GM19455 (cell line): ENCODE results near the gene KLC4.
"Not testable (repeated sequence)": the region's sequence is repeated elsewhere in the genome, so short reads cannot be mapped to it uniquely, and the experiment has no call there.

Experiments
- ATAC-seq: cut with Tn5 transposase; IDR thresholded peaks from one replicate; pipeline ENCODE4 v1.9.1; 2021; ENCODE audit not compliant: unreplicated experiment

Gene KLC4

DNA sequence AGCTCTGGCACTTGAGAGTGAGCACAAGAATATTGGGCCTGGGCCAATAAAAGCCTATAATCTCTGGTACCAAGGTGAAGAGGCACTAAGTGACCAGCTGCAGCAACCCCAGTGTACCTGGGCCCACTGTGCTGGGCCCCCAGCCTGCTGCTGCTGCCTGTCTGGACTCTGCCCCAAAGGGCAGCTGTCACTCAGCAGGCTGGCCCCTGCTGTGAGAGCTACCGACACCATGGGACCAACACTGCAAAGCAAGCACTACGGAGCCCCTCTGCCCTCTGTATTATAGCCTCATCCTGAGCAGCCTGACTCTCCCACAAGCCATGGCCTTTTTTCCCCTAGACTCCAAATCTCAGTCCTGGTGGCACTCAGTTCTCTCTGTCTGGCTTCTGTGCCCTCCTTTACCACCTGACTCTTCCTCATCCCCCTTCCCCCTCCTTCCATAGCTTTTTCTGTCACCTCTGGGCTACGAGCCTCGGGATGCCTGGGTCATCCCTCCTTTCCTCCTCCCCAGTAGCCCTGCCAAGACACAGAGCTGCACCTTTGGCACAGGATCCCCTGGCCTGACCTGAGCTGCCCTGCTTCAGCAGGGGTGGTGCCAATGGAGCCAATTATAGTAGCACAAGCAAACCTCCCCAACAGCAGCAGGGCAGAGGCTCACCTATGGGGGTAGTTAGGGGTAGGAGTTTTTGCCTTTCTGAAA lies 23.8 kb upstream of the KLC4 start:
- no peak for ATAC-seq

DNA sequence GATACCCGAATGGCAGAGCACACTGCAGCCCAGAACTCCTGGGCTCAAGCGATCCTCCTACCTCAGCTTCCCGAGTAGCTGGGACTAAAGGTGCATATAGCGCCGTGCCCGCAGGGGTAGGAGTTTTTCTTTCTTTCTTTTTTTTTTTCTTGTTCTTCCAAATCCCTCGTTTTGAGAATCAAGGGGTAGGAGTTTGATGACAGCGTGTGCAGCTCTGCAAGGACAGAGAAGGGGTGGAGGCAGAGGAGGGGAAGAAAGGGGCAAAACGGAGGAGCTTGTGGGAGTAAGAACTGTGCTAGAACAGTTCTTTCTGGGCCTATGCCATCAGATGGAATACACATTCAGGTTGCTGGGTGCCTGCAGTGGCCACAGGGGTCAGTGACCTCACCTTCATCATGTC lies 22.7 kb upstream of the KLC4 start:
- no peak for ATAC-seq

DNA sequence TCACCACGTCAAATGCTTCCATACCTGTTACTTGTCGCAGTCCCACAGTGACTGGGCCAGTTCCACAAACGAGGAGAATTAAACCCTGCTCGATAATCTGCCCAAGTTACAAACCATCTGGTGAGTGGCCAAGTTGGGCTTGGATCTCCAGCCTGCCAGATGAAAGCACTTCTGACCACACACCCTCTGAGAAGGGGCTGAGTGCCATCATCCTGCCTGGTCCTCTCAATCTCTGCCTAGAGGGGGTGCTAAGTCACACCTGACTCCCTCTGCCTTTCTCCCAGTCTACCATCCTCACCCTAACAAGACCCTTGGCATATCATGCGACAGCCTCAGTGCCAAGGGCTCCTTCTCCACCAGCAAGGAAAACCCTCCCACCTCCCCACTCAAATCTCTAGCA lies 22.2 kb upstream of the KLC4 start:
- ATAC-seq = no peak

DNA sequence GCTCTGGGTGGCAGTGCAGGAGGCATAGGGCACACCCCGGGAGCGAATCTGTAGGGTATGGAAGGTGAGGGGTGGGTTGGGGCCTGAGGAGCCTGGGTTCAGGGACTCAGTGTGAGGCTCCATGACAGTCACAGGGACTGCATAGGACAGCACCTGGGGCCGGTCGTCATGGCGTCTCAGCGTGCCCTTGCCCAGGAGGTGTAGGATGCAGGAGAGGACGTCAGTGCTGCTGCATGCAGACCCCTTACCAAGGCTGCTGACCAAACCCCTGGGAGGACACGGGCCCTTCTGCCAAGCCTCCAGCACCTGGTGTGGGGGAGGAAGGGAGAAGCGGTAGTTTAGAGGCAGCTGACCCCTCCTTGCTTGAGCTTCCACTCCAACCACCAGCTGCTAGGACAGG lies 21.7 kb upstream of the KLC4 start:
- ATAC-seq = no peak

DNA sequence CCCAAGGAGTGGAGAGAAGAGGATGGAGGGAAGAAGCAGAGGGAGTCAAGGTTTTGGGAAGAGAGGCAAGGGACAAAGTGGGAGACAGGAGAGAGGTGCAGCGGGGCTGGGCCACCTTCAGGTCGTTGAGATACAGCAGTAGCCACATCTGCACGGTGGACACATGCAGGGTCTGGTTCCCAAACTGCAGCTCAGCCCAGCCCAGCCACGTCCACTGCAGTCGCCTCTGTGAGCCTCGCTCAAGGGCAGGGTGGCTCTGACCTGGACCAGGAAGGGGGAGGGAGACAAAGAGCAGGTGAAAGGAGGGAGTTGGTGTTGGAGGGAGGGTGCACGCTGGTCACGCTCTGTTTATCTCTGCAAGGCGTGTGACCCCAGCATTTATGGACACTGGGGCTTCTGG lies 20.7 kb upstream of the KLC4 start:
- ATAC-seq = no peak

DNA sequence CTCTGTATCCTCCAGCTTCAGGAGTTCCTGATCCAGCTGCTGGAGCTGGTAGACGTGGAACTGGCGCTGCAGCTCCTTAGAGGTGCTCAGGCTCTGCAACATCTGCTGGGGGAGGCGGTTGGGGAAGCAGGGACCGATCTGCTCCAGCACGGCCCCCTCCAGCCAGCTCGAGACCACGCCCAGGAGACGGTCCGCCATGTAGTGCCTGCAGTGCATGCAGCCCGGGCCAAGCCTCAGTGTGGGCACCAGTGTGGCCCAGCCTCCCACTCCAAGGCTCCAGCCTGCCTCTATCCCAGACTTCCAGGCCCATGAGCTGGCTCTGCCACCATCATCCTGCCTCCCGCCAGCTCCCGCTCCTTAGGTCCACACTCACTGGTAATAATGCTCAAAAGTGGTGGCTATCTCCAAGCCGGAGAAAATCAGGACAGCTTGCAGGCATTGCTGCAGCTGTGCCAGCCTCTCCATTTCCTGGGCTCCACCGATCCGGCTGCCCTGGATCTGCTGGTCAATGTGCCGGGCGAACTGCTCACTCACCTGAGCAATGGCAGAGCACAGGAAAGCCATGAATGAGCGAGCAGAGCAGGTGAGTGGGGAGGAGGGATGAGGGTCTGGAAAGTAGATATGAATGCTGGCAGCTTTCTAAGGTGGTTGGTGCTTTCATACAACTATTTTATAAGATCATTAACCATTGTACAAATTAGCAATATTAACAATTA lies 18.7 kb upstream of the KLC4 start:
- ATAC-seq = no peak

DNA sequence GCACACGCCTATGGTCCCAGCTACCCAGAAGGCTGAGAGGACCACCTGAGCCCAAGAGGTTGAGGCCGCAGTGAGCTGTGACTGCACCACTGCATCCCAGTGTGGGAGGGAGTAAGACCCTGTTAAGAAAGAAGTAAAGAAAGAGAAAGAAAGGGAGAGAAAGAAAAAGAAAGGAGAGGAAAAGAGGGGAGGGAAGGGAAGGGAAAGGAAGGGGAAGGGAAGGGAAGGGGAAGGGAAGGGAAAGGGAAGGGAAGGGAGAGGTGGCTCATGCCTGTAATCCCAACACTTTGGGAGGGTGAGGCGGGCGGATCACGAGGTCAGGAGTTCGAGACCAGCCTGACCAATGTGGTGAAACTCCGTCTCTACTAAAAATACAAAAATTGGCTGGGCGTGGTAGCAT lies 18.0 kb upstream of the KLC4 start:
- not testable (repeated sequence) for ATAC-seq

DNA sequence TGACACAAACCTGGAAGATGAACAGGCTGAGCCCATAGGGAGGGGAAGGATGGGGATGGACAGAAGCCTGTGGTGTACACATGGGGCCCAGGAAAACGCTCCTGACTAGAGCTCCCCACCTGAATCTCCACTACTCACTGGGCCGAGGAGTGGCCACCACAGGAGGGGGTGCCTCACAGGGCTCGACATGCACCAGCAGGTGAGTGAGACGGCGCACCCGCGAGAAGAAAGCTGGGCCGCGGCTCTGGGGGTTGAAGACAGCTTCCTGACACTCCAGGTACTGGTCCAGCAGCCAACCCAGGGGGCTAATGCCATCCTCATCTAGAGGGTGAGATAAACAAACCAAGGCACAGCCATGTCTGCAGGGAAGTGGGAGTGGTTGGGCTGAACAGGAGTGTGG lies 16.1 kb upstream of the KLC4 start:
- ATAC-seq = no peak

DNA sequence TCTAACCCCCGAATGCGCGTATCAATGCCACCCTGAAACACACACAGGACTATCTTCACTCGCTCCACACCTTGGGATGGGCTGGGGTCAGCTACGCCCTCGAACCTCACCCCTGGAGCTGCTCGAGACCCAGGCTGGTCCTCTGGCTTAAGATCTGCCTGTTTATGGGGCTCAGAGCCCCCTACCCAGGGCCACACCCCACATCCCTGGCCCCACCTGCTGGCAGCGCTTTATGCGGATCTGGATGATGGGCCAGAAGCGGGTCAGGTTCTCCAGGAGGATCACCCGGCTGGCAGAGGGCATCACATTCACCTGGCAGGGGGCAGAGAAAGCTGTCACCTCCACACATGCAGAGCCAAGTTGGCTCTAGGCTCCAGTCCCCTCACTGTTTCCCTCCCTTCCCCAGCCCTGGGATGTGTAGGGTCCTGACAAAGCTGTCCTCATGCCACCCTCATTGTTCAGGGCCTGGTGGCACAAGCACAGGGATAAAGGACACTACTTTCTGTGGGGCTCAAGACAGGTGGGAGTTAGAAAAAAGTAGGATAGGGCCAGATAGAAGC lies 14.0 kb upstream of the KLC4 start:
- no peak for ATAC-seq

DNA sequence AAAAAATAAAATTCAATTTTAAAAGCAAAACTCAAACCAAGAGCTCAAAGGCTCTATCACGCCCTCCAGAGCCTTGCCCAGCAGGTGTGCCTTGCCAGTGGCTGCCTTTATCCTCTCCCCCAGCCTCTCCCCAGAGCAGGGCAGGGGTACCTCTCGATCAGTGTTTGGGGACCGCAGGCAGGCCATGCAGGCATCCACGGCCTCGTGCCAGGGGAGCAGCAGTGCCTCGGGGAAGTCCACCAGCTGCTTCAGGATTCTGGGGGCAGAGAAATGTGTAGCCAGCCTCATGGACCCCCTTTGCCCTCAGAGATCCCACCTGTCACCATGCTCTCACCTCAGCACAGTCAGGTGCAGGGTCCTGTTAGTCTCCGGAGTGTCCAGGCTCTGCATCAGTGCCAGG lies 11.4 kb upstream of the KLC4 start:
- no peak for ATAC-seq

DNA sequence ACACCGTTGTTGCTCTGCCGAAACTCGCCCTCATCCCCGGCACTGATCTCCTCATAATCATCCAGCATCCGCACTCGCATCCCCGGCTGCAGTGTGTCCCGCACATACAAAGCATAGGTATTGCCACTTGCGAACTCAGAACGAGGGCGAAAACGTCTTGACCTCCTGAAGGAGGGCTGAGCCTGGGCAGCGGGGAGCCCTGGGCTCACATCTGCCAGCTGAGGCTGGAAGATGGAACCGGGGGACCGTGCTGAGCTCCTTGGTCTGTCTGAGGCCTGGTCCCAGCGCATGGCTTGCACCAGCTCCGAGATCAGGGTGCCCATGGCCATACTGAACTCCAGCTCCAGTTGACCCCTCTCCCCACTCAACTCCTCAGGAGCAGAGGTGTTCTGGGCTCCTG lies 8.4 kb upstream of the KLC4 start:
- no peak for ATAC-seq

DNA sequence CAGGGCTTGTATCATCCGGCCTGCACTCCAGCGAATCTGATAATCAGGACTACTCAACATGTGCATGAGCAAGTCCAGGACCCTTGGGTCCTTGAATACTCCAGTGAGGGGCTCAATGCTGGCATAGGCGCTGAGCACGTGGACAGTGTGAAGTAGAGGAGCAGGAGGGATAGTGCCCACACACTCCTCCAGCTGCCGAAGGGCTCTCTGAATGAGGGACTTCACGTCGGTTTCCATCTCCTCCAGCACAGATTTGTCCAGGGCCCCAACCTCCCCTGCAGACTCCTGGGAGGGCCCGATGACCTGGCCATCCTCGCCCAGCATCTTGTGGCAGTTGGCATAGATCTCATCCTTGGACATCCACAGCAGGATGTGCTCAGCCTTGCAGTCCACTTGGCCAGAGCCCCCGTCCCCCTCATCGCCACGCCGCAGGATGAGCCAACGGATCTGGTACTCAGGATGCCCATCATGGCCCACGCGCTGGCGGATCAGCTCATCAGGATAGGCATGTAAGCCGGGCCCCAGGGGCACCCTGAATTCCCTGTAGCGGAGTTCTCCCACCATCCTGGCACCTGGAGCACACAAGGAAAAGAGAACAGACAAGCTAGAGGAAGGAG lies 7.1 kb upstream of the KLC4 start:
- no peak for ATAC-seq

DNA sequence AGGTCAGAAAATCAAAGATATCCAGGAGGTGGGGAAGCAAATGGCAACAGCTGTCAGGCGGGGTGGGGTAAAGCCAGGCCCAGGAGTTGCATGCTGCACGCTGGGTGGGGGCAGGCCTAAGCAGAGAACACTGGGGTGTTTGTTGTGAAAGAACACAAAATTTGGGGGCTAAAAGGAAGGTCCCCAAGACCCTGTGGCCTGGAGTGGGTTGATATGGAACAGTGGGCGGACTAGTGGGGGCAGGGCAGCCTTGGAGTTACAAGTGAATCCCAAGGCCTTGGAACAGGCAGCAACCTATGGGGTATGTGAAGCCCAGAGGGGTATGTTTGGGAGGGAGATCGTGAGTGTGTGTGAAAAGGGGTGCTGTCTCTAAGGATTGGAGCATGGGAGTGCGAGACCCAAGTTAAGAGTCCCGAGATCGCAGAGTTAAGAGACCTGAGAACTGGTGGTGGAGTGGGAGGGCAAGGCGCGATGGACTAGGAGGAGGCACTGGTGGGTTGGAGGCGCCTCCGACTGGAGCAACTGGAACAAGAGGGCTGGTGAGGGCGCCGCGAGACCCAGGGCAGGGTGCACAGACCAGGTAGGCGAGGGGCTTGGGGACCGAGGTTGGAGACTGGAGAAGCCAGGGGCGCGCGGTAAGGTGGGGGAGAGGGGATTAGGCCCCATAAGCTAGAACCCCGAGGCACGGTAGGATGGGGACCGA lies 6.4 kb upstream of the KLC4 start:
- peak; percentile 16 for ATAC-seq

DNA sequence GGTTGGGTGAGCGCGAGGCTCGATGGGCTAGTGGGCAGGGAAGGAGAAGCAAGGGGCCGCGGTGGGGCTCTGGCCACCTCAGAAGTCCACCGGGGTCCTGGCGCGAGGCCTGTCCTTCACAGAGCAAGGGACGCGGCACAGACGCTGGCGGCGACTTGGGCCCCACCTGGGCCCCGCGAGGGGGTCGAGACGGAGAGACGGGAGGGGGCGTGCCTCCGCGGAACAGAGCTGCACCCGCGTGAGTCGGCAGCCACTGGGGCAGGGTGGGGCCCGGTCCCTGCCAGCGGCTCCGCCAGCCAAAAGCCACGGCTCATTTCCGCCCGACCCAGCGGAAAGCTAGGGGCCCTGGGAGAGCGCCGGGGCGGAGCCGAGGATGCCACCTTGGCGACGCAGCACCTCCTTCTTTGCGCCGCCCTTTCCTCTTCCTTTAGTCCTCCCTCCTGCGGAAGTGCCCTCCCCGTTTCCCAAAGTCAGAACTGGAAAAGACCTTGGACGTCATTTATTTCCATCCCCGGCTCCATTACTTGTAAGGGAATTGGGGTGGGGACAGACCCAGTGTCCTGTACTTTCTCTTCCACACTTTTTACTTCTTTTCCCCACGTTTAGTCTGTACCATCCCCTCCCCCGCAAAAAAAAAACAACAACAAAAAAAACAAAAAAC lies 5.8 kb upstream of the KLC4 start, which contains the start of gene CUL7:
Gene CUL7 (minus strand): TSS at position 307 of the 661 bp plus-strand sequence. CDS start 1,063 bp downstream, outside the sequence.
- ATAC-seq = peak; percentile 72

DNA sequence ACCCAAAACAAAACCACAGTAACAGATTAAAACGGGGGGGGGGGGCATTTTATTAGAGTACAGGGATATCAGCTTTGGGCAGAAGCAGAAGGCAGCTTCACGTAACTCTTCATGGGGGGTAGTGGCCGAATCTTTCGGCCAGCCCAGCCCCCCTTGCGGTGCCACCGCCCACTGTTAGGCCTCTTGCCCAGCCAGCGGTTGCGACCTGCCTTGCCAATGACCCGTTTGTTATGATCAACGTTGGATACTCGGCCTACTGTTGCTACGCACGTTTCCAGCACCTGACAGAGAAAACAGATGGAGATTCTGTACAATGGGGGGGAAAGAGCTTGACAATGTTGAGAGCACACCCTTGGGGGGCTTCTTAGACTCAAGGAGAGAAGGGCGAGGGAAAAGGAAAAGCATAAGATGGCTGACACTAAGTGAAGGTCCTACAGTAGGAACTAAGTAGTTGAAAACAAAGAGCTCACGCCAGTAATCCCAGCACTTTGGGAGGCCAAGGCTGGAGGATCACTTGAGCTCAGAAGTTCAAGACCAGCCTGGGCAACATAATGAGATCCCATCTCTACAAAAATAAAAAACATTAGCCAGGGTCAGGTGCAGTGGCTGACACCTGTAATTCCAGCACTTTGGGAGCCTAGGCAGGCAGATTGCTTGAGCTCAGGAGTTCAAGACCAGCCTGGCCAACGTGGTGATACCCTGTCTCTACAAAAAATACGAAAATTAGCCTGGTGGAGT lies 5.1 kb upstream of the KLC4 start:
- no peak for ATAC-seq

DNA sequence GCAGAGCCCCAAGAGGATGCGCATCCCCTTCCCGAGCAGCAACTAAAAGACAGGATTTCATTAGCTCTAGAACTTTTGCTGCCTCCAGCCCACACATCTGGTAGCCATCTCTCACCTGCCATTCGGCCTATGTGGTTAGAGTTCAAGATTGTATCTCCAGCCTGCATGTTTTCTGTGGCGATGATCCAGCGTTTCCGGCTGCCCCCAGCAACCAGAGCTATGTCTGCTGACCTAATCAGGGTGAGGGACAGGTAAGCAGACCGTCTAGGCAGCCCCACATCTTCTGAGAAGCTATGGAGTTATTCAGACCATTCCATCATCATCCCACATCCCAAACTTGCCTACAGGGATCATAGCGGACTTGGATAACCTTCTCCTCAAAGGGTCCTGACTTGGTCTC lies 3.5 kb upstream of the KLC4 start:
- no peak for ATAC-seq

DNA sequence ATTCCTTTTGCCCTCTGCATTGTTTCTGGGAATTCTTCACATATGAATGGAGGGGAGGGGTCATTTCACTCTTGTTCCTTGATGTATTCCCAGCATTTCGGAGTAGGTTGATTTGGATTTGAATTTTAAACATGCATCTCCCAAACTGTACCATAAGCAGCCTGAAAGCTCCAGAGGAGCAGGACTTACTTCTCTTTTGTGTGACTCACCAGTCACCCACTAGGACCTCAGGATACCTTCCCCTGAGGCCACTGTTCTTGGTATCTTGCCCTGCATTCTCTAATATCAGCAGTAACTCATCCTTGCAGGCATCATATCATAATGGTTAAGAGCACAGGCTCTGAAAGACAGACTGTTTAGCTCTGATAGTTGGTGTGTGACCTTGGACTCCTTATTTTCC lies 900 bp upstream of the KLC4 start:
- no peak for ATAC-seq

DNA sequence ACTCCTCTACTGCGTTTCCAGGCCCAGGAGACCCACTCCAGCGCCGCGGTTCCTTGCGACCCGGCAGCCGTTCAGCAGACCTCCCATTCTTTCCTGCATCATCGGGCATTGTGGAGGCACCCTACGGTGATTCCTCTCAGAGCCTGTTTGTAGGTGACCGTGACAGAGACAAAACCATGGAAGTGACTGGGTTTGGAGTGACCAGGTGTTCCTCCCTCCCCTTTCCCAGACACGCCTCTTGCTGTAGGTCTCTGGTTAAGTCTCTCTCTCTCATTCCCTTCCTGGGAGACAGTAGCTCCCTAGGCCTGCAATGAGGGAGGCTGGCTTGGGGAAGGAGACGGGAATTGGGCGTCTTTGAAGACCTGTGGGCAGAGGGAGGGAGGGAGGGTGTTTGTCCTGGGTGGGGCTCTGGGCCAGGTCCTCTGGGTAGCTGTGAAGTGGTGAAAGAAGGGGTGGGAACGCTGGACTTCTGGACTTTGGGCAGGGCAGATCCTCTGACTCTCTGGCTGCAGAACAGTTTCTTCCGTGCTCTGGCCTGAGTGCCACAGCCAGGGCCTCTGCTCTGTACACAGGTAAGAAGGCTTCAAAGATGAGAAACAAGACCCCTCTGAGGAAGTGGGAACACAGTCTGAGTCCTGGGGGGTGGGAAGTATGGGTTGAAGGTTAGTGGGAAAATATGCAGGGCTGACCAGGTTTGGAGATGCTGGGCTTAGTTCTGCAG lies 763 bp downstream of the KLC4 start:
- ATAC-seq = no peak
